Stimulated activated CD4-positive, alpha-beta T cell treated with anti-CD3 and anti-CD28 coated beads, TNF-alpha, amount 100 ng/mL, for 48 hours (primary cell): ENCODE results near the gene RXFP4.
A peak's percentile ranks its signal among the peaks of the same experiment; 100 is the strongest.

Experiments used
- DNase-seq, 3 donors: peaks; one replicate each; pipeline ENCODE4 v3.0.0-alpha.2; 2020; ENCODE audit warnings: low read depth in 3 of 3

RXFP4 gene

GRCh38 chr1:155960081-155960745 is 18.8 kb downstream of the RXFP4 start:
- DNase-seq, result no peak

GRCh38 chr1:155961937-155962336 is 20.5 kb downstream of the RXFP4 start:
- DNase-seq, result no peak

- no peak for DNase-seq
These were observed 21.3 kb downstream of the RXFP4 start for GRCh38 chr1:155962599-155963211.

GRCh38 chr1:155964193-155964592 is 22.8 kb downstream of the RXFP4 start:
- no peak for DNase-seq

- no peak for DNase-seq
These were observed 24.7 kb downstream of the RXFP4 start for GRCh38 chr1:155966135-155966534.

- DNase-seq, result no peak
These were observed 25.3 kb downstream of the RXFP4 start for GRCh38 chr1:155966750-155967149.

GRCh38 chr1:155967341-155968050 is 26.1 kb downstream of the RXFP4 start:
- no peak for DNase-seq

GRCh38 chr1:155968051-155968400 is 26.6 kb downstream of the RXFP4 start:
- DNase-seq, result no peak

- DNase-seq, result no peak
These were observed 27.2 kb downstream of the RXFP4 start for GRCh38 chr1:155968670-155969069.

GRCh38 chr1:155969377-155969791 is 27.9 kb downstream of the RXFP4 start:
- no peak for DNase-seq

DNA sequence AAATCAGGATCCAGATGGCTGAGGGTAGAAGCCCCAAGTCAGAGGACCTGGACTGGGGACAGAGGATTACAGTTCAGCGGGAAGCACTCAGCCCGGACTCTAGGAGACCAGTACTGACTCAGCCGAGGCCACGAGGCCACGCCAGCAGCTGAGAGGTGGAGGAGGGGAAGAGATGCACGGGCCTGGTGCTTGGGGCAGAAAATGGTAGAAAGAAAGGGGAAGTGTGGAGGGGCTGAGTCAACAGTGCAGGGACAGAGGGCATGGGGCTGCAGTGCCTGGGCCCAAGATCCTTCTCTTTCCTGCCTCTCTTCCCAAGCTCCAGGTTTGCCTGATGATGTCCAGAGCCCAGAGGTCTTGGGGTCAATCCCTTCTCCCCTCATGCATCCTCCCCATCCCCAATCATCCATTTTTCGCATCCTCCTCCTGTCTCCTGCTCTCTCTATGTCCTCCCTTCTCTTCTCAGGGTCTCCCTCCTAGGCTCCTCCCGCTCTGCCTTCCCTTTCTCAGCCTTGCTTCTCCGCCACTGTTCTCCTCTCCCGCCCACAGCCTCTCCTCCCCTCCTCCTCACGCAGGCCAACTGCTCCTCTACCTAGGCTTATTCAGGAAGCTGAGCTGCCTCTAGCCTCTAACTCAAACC is 29.2 kb downstream of the RXFP4 start:
- peak in 1 of 3 donors; percentile 24 for DNase-seq

DNA sequence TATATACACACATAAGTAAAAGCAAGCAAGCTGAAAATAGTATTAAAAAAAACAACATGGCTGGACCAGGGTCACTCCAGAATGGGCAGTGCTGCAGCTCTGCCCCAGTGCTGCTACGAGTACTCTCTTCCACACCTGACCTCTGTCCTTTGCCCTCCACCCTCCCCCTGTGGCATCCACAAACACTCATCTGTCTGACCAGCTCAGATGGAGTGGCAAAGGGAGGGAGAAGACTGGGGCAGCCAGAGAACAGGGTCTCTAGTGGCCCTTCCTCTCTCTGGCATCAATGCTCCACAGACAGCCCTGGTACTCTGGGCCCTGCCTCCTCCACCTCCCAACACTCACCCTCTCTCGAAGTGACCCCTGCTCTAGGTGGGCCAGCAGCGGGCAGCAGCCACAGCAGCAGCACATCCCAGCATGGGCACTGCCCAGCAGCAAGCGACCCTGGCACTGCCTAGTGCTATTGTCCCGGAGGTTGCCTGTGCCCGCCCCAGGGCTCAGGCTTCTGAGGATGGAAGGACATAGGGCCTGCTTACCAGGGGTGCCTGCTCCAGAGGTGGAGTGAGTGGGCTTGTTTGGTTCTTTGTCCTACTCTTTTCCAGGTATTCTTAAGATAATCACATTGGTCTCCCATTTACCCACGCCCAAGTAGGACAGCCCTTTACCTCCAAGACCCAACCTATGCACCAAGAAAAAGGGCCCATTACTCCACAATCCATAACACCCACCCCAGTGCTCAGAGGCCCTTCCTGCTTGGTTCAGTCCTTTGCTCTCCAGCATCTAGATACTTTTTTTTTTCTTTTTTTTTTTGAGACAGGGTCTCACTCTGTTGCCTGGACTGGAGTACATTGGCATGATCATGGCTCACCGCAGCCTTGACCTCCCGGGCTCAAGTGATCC is 30.7 kb downstream of the RXFP4 start:
- DNase-seq, result no peak

- no peak for DNase-seq
These were observed 32.3 kb downstream of the RXFP4 start for GRCh38 chr1:155973723-155974122.

GRCh38 chr1:155974208-155975115 is 33.0 kb downstream of the RXFP4 start:
- DNase-seq, result no peak

DNA sequence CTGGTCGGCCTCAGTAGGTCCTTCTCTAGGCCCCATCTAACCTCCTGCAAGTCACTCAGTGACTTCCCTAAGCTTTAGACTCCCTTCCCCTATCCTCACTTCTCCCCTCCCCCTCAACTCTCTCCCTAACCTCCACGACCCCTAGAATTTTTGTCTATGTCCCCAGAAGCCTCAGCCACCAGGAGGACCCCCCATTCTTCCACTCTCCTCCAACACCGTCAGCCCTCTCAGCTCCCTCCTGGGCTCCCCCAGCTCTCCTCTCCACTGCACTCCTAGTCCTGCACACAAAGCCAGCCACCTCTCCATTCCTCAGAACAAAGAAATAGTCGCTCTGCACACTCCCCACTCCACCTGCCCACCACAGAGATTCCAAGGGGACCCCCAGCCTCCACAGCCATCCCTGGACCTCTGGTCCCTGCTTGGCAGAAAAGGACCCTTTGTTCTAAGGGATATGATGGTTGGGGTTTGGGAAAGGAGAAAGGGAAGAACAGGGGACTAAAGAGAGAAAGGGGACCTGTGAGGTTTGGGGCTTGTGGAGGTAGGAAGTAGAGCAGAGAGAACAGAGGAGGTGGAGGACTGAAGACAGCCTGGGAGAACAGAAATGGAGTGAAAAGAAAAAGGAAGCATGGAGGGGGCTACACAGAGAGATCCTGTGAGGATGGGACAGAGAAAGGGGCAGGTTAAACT is 34.1 kb downstream of the RXFP4 start:
- DNase-seq, result no peak

GRCh38 chr1:155976062-155976912 is 34.8 kb downstream of the RXFP4 start:
- DNase-seq, result no peak

- no peak for DNase-seq
These were observed 35.7 kb downstream of the RXFP4 start for GRCh38 chr1:155976913-155977689.

DNA sequence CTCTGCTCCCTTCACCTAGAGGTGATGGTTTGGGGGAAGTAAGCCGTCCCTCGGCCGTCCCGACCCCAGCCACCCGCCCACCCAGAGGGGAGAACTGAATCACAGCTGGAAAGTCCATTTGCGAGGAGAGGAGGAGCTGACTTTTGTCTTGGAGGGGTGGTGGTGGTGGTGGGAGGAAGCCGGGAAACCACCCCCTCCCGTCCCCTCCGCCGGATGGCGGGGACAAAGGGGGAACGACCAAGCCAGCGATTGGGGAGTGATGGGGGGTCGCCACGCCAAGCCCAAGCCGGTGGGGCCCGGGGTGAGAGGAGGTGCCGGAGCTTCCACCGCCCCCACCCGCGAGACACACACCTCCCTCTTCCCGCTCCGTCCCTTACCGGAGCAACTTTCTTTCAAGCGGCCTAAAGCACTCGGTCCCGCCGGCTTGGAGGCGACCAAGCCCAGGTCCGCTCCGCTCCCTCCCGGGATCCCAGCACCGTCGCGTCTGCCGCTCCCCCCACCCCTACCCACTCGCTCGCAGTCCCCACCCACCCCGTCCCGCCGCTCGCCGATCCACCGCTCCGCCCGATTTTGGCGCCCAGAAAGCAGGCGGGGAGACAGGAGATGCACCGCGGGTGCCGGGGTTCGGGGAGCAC is 36.4 kb downstream of the RXFP4 start:
- peak; percentile 43 to 61 (median 58) for DNase-seq
